Esophagus squamous epithelium (tissue), 4 donors: ENCODE results near the gene LRP1B.

Source experiments
- POLR2A ChIP-seq, 4 donors: fragments of 450-650 bp; IDR thresholded peaks; one replicate each; pipeline ENCODE4 v1.6.1; 2017; ENCODE audit warnings: antibody characterized with exemption in 4 of 4, mild to moderate bottlenecking in 4 of 4, moderate library complexity in 3 of 4
- TF ChIP-seq, protein P1 (sequence below), 6 experiments: fragments of 450-650 bp in 4 of 6; fragments of 200-600 bp in 2 of 6; sonication (generic) in 2 of 6; IDR thresholded peaks; one replicate each; pipeline ENCODE4 v1.5.1; 2016 to 2019; ENCODE audit warnings: antibody characterized with exemption in 6 of 6, mild to moderate bottlenecking in 4 of 6, moderate library complexity in 4 of 6

DNA sequence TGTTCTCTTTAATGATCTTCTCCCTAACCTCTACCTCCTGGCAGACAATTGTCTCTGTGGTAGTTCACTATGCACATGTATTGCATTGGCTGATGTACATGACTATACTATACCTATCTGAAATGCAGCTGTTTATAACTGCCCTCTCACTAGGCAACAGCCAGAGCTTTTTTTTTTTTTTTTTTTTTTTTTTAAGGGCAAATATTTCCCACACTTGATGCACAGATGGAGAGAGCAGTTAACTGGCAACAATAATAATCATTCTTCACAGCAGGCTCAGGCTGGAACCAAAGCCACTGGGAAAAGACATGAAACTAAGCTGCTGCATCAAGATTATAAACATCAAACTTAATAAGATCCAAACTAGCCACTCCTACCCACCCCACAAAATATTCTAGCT is 707.7 kb downstream of the LRP1B start:
- TF ChIP-seq, protein P1, sequence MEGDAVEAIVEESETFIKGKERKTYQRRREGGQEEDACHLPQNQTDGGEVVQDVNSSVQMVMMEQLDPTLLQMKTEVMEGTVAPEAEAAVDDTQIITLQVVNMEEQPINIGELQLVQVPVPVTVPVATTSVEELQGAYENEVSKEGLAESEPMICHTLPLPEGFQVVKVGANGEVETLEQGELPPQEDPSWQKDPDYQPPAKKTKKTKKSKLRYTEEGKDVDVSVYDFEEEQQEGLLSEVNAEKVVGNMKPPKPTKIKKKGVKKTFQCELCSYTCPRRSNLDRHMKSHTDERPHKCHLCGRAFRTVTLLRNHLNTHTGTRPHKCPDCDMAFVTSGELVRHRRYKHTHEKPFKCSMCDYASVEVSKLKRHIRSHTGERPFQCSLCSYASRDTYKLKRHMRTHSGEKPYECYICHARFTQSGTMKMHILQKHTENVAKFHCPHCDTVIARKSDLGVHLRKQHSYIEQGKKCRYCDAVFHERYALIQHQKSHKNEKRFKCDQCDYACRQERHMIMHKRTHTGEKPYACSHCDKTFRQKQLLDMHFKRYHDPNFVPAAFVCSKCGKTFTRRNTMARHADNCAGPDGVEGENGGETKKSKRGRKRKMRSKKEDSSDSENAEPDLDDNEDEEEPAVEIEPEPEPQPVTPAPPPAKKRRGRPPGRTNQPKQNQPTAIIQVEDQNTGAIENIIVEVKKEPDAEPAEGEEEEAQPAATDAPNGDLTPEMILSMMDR (IDR thresholded peaks at IDR 0.05) = no peak
- TF ChIP-seq POLR2A (IDR thresholded peaks at IDR 0.05) = no peak
